ENCODE results near the gene PTPRD.

Gene PTPRD

DNA sequence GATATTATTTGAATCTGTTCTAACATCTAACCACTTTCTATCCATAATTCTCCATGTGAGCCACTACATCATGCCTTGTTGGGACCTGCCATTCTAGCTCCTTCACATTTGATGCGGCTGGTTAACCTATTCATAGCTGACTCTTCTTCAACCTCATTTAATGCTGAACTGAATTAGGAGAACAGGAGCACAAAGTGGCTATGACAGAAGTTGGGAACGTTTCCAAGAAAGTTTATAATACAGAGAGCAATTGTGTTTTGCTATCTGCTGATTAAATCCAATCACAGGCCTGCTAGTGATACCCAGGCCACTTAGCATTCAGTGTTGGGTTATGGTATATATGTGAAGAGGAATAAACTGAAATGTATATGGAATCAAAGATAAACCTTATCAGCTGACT, 440.3 kb downstream of the PTPRD start:
- no peak for DNase-seq (ENCODE audit: low read depth in 3 of 3)

DNA sequence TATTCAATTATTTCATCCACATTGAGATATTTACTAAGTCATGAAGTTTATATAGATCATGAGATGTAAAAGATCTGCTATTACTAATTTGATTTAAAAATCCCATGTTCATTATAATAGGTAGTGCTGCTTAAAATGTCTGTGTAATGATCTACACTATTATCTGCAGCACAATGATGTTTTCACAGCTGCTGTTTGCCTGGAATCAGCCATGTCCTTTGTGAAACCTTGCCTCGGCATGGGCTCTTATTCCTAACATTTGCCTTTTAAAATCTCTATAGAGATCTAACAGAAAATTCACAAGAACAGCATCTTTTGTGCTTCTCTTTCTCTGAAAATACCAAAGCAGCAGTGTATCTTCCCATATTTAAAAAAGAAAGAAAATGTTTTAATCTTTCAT, 444.6 kb downstream of the PTPRD start:
- DNase-seq (ENCODE audit: low read depth in 3 of 3) = no peak

DNA sequence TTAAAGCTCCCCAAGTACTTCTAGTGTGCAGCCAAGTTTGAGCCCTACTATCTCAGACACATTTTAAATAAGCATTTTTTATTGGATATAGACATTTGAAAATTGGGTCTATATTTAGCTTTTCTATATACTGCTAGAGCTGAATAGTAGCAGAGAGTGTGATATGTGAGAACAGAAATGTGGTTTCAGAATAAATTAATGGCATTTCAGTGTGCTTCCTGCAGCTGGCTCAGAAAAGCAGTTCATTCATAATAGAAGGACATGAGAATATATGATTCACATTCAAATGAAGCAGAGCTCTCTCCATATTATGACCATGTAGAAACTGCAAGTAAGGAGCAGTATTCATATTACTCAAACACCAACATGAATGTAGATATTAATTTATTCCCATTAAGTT, 464.0 kb downstream of the PTPRD start:
- DNase-seq (ENCODE audit: low read depth in 3 of 3) = no peak

DNA sequence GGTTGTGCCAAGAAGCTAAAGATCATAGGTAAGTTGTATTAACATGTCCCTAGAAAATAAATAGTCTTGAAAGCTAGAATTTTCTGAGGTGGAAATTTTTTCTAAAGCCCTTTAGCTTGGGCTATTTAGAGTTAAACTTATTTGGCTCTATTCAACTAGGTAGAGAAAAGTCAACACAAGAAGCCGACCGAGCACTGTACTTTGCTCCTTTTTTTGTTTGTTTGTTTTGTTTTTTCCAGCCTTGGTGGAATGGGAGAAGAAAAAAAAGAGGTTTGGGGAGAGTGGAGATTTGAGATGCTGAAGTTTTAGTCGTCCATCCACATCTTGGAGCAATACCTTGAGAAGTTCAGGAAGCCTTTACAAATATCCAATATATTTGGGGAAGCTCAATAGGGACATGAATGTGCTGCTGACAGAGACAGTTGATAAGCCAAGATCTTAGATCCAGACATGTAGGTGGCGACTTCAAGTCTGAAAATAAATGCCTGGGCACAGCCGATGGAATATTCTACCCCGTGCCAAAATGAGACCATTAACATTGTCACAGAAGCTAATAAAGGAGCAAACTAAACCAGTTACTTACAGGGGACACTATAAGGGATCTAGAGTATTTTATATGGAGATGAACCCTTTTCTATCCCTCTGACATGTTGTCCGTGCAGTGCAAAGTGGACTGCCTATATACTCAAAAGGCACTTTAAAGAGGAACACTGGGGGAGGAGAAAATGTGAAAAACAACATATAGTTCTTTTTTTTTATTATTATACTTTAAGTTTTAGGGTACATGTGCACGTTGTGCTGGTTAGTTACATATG, 466.1 kb downstream of the PTPRD start:
- no peak for DNase-seq (ENCODE audit: low read depth in 3 of 3)

DNA sequence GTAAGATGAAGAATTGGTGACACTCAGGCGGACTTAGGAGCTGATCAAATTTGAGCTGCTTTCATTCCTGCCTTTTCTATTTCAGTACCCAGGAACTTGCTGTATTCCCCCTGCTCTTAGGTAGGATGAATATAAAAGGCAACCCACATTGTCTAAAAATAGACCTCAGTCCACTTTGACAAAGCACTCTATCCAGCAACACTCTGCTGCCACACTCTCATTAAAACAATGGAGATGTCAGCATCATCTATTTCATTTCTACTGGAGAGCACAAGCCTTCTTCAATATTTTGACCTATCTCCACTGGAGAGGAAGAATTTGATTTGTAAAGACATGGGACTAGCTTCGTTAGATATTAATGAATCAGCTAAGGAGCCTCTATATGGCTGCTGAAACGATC, 468.4 kb downstream of the PTPRD start:
- DNase-seq (ENCODE audit: low read depth in 3 of 3) = no peak

DNA sequence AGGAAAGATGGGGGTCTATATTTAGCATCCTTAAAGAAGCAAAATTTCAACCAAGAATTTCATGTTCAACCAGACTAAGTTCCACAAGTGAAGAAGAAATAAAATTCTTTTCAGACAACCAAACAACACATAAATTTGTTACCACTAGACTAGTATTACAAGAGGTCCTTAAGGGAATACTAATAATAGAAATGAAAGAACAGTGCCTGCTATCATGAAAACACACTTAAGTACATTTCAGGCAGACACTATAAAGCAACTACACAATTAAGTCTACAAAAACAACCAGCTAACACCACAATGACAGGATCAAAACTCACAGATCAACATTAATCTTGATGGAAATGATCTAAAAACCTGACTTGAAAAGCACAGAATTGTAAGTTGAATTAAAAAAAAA, 477.2 kb downstream of the PTPRD start:
- DNase-seq (ENCODE audit: low read depth in 3 of 3) = no peak

DNA sequence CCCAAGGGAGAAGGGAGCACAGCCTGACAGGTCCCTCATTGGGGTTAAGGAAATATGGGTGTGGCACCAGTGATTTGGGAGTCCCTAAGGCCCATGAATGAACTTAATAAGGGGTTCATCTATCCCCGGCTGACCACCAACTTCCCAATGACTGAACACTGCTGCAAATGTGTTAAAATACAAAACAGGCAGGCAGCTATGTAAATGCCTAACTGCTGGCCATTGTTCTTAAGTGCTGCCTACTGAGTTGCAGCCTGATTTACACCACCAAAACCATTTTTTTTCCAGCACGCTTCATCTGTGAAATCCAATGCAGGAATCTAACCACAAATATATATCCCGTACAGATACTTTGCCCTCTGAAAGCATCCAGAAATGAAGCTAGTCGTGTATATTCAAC, 478.5 kb downstream of the PTPRD start:
- DNase-seq (ENCODE audit: low read depth in 3 of 3) = no peak

DNA sequence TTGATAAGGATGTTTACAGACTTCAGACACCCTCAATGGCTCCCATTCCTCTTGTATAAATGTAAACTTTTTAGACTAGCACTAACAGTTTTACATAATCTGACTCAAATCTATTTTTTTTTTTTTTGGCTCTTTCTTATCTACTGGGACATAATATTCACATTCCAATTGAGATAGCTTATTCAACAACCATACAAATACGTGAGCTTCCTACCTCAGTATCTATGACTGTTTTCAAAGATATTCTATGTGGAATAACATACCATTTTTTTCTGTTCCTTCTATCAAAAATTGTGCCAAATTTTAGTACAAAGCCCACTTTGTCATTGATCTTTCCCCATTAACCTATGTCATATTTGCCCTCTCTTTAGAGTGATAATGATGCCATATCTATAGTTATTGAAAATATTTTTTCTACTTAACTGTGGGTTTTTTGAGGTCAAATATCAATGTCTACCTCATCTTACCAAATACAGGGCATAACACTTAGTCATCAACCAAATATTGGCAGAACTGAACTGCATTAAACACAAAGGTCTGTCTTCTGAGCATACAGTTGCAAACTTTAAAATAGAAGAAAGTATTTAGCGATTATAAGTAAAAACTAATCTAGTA, 482.6 kb downstream of the PTPRD start:
- no peak for DNase-seq (ENCODE audit: low read depth in 3 of 3)

DNA sequence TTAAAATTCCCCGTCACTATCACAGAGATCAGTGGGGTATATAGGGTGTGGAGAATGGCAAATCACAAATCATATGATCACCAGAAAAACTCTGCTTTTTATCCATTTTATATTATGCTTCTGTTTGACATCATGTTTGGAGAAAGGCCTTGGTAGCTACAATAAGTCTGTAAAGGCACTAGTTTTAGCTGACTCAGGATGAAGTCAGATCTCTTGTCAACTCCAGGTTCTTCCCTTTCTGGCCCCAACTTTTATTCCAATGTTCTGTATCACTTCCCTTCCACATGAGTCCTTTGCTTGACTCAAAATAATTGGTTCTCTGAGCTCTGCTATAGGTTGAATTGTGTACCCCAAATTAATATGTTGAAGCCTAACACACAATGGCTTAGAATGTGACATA, 484.9 kb downstream of the PTPRD start:
- DNase-seq (ENCODE audit: low read depth in 3 of 3) = no peak

DNA sequence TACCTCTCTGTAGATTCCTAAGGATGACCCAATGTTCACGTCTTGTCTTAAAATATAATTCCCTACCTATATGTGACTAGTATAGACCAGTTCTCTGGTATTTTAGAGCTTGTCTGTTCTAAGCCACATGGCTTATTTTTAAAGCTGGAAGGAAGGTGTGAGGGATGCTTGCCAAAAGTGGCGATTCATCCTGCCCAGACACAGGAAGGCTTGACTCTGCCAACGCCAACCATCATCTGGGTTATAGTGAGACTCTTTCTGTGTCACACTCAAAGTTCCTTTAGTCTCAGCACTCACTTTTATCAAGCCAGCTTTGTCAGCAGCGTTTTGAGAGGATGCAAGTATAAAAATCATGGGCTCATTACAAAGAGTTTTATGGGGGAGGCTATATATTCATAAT, 500.0 kb downstream of the PTPRD start:
- no peak for DNase-seq (ENCODE audit: low read depth in 3 of 3)

DNA sequence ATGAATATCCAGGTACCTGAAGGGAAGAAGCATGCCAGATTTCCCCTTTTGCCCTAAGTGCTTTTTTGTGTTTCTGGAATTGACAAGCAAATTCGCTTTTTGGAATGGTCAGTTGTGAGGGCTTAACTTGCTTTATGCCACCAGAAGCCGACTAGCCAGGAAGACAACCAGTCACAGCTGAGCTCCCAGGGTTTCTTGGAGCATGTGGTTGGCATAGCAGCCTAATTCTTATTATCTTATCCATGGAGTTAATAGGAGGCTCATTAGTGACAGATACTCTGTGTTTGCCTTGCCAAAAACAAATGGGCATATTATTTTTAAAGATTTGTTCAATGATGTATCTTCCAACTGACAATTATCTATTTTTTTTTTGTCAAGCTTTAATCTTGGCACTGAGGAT, 500.7 kb downstream of the PTPRD start:
- DNase-seq (ENCODE audit: low read depth in 3 of 3) = no peak

DNA sequence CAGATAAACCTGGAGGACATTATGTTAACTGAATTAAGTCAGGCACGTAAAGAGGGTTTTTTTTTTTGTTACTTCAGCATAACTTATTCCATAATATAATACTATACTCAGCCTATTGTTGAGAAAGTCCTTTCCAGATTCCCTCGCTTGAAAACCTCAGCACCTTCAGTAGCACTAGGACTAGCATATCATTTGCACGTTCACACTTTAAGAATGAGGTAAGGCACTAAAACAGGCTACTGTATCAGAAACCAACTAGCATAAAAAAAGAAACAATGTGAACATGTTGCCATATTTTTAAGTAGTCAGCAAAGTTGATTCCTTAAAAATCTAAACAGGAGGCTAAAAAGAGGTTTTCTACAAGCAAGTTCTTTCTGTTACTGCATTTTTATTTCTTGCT, 504.0 kb downstream of the PTPRD start:
- no peak for DNase-seq (ENCODE audit: low read depth in 3 of 3)

DNA sequence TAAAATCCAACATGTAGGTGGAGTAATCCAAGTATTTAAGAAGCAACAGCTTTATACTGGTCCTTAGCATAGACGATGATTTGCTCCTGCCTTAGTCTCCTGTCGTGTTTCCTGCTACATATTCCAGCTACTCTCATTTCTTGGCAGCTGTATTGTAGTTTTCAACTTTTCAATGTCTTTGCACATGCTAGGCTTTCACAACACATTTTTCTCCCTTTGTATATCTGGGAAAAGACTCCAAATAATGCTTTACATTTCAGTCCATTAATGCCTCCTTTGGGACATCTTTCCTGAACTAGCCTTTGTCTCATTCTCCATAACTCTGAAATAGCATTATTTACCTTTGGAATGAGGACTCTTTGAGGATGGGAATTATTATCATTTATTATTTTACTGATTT, 508.0 kb downstream of the PTPRD start:
- DNase-seq (ENCODE audit: low read depth in 3 of 3) = no peak

DNA sequence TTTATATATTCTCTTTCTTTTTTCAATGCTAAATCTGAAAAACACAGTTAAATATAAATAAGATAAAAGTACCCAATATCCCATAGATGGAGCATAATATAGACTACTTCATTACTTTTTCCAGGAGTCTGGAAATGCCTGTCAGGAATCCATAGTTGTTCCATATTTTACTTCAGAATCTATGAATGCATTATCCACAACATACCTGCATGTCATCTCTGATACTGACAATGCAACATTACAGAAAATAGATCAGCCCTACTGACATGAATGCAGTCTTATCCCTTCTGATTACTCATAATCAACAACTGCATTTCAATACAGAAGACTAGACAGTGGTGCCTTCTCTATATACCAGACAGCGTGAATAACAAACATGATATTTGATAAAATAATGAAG, 517.6 kb downstream of the PTPRD start:
- no peak for DNase-seq (ENCODE audit: low read depth in 3 of 3)

DNA sequence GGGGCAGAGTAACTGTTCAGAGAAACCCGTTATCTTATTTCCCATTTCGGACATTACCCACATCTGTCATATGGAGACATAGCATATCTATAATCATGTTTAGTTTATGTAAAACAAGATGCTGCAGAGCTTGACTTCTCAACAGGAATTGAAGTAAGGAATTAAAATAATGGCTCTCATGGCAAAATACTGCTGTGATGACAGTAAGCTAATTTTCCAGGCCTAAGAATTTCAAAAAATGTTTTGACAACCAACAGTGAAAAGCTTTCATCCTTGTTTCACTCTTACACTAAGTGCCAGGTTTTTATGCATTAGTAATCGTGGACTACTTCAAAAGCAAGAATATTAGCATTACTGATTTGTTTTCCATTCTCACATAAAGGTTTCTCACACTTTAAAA, 518.2 kb downstream of the PTPRD start:
- DNase-seq (ENCODE audit: low read depth in 3 of 3) = no peak

DNA sequence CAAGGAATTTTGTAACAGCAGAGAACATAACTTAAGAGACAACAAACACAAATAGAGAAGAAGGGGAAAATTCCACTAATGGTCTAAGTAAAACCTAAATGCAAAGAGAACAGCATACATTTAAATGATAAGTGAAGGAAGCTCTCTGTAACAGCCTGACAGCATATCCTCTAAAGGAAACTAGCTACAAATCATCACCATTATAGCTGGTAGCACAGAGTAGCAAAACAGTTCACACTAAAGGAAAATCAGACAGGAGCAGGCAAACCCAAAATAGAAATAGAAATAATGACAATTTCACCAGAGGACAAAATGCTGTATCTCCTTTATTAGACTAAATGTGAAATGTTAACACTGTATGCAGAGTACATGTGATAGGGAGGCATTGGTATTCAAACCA, 532.8 kb downstream of the PTPRD start:
- DNase-seq (ENCODE audit: low read depth in 3 of 3) = no peak

DNA sequence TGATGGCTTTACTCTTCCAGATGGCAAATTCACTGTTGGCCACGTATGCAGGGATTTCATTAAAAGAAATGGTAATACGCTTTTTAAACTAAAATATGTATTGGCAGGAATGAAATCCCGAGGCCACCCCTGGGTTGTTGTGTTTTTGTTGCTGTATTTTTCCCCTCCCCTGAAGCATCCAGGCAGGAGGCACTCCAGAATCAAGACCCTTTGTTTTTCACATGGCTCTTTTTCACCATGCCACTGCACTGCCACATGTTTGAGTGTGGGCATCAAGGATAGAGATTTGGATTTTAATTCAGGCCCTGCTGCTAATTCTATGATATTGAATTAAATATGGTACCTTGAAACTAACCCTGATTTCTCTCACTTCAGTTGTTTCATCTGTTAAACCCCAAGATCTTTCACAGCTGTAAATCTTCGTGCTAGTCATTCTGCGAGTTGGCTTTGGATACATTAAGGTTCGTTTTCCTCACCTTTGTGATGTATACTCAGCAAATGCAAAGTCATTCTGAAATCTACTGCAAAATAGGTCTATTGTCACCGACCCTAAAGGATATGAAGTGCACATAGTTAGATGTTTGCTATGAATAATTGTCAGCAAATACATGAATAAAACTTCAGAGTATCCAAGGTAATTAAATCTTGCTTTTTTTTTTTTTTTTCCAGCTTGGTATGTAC, 533.4 kb downstream of the PTPRD start:
- no peak for DNase-seq (ENCODE audit: low read depth in 3 of 3)

DNA sequence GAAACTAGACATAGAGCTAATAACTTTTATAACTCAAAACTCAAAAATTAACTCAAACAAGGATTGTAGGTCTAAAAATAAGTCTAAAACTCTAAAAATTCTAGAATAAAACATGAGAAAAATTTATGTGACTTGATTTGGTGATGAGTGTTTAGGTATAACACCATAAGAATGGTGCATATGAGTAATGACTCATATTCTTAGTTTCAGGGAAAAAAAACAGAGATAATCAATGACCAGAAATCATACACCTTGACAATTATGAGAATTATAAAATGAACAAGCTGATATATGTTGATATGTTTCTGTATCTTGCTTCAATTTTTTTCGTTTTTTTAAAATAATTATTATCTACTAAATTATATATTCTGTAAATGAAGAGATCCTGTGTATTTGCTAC, 541.2 kb downstream of the PTPRD start:
- DNase-seq (ENCODE audit: low read depth in 3 of 3) = no peak

DNA sequence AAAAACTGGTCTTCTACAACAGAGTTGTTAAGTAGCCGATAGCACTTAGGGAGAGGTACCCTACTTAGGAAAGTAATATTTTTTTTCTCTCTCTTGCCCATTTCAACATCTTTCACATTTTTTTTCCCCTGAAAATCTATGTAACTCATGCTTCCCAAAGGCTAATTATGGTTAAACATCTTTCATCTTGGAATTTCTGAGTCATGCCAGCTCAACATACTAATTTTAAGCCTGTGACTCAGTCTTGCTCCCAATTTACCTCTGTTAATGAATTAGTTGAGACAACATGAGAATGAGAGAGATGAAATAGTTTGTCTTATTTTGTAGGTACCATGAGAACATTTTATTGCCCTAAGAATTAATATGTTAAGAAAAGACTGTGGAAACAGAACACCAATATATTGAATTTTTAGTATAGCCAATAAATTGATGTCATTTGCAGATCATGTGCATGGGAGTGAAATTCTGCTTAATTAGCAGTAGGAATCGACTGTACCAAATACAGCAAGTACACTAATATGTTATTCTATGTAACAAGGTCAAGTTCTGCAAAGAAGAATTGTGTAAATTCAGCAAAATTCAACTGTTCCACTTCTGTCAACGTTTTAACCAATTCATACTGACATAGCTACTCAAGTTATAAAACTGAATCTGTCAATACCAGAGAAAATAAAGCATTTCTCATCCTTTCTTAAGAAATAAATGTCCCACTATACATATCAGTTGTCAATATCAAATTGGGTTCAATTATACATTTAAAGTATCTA, 550.0 kb downstream of the PTPRD start:
- DNase-seq (ENCODE audit: low read depth in 3 of 3) = no peak

DNA sequence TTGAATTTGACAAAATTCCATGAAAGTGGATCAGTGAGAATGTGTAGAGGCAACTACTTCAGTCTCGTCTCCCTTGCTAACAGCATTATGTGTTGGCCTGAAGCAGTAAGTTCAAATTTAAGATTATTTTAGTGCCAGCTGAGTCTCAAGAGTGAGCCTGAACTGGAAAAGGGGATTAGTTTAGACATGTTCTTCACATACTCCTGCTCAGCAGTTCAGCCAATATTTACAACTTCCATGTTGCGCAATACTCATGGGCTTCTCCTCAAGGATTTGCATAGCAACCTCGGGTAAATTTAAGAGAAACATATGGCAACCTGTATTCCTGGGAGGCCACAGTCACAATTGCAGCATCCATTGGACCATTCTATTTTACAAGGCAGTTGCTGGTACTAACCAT, 553.8 kb downstream of the PTPRD start:
- no peak for DNase-seq (ENCODE audit: low read depth in 3 of 3)

DNA sequence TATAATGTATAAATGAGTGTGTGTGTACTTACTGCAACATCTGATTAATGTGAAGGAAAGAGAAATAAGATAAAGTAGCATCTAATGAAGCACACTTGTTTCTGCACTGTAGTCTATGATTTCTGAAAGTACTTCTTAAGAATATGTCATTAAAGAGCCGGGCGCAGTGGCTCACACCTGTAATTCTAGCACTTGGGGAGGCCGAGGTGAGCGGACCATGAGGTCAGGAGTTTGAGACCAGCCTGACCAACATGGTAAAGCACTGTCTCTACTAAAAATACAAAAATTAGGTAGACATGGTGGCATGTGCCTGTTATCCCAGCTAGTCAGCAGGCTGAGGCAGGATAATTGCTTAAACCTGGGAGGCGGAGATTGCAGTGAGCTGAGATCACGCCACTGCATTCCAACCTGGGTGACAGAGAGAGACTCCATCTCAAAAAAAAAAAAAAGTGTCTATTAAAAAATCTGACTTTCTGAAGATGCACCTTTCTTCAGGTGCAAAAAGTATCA, 556.9 kb downstream of the PTPRD start:
- no peak for DNase-seq (ENCODE audit: low read depth in 3 of 3)

DNA sequence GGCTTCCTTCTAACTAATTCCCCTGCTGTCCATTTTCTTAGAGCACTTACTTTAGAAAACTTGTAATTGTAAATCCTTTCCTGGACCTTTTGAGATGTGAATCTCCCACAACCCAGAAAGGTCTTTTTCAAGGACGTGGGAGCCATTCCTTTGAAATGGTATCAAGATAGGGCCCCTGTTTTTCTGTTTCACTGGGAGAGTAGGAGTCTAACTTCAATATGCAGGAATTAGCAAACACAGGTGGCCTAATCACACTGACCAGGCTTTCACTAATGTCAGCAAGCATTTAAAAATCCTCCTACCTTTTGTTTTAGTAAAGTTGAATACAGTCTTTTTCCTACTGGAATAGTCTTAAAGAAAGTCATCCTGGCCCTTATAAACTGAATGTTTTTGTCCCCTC, 558.3 kb downstream of the PTPRD start:
- DNase-seq (ENCODE audit: low read depth in 3 of 3) = no peak
